ENCODE results near the gene GRAMD1B.

Gene GRAMD1B

GRCh38 chr11:123409456-123410217 lies 20.4 kb upstream of the GRAMD1B start:
- DNase-seq = no peak

GRCh38 chr11:123410218-123410549 lies 19.9 kb upstream of the GRAMD1B start:
- DNase-seq = no peak

GRCh38 chr11:123413636-123414035 lies 16.4 kb upstream of the GRAMD1B start:
- DNase-seq = no peak

DNA sequence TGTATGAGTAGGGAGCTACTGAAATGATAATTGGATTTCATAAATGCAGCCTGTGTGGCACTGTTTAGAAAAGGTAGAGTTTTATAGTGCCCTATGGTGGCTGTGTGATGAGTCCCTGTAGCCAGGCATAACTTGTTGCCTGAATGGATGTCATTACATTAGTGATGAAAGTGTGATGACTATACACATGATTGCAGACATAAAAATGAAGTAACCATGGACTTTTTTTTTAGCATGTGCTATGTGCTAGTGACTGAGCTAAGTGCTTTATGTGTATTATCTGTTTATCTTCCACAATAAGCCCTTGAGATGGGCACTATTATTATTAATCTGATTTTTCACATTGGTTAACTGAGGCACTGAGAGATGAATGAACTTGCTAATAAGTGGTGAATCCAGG lies 13.5 kb upstream of the GRAMD1B start:
- DNase-seq = no peak

DNA sequence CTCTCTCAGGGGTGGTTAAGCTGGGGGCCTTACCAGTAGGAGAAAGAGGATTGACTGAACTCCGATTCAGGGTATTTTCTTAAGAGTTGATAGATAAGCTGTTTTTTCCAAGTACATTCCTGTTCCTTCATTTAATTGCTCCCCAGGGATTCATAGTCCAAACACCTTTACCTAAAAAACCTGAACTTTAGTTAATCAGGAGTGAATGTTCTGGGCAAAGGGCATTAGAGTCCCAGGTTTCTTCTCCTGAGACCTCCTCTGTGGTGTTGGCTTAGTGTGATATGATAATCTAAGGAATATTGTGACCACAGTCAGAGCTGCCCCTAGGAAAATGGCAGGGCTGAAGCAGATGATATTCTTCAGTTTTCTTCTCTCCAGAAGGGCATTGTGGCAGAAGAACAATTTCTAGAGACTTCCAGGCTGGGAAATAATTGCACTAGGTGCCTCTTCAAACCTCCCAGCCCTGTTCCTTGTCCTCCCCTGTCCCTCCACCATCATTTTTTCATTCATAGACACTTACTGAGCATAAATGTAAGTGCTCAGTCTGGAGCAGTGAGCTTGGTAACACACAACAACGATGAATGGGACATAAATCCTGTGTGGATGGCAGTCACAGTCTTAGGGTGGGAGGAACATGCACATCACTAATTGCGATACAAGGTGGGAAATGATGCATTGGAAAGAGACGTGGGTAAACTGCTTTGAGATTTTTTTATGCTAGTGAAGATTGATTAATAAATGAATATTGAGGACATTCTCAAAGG lies 11.5 kb upstream of the GRAMD1B start:
- DNase-seq = no peak

DNA sequence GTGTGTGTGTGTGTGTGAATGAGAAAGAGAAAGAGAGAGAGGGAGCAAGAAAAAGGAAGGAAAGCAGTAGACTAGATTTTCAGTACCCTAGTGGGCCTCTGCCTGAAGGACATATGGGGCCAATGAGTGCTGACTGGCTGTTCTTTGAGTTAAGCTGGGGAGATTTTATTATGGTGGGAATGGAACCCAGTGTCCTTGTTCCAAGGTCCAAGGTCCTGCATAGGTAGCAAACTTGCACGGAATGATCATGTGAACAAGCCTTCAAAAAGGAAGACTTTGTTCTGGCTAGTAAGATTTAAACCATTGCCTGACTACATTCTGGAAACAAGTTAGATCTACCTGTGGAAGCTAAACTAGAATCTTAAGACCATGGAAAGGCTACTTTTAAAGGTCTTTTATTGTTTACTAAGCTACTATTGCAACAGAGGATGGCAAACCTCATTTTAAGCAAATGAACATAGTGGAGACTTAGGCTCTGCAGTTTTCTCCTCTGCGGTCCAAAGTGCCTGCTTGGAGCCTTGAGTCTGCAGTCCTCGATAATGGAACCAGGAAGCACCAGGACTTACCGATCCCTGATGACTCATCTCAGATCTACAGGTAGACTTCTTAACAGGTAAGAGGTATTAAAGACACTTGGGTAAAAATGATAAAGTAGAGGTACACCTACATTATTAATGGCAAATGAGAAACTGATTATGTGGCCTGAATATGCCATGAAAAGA lies 10.2 kb upstream of the GRAMD1B start:
- DNase-seq = no peak

- DNase-seq = no peak
These were observed 8.5 kb upstream of the GRAMD1B start for GRCh38 chr11:123421589-123421988.

DNA sequence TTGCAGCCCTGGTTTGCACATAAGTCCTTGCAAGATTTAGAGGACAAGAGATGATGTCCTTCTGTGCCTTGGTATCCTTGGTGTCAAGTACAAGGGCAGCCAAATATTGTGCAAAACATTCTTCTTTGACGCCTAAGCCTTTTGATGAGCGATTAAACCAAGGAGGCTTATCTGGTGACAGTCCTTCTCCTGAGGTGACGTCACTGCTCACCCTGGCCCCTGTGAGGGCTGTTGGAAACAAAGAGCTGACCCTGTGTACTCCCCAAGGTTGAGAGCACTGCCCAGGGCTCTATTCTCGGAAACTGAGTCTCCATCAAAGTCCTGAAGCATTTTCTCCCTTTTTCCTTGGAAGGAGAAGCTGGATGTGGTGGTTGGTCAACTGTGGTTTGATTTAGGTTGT lies 4.7 kb upstream of the GRAMD1B start:
- no peak for DNase-seq

- no peak for DNase-seq
These were observed 3.3 kb upstream of the GRAMD1B start for GRCh38 chr11:123426789-123427188.

GRCh38 chr11:123427405-123427804 lies 2.7 kb upstream of the GRAMD1B start:
- DNase-seq = no peak

DNA sequence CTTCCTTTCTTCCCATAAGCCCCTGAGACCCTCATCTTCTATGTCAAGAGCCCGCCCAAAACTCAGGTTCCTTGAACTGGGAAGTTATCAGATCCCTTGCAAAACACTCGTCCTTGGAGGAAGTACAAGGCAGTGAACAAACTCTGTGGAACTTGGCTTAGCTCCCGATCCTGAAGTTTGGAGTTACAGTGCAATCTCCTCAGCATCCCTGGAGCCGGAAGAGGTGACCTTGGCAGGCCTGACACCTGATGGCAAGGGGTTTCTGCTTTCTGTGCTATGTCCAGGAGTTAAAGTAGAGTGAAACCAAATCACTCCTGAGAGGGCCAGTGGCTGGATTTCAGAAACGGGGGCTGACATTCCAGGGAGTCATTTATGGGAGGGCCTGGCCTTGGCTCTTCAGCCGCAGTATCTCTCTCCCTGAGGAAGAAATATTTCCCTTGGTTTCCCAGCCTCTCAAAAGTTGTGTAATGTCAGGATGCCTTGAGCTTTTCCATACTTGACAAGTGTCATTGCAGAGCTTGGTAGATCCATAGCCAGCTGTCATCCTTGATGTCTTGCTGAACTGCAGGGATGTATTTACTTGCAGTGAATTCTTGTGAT lies 1.9 kb upstream of the GRAMD1B start:
- no peak for DNase-seq

DNA sequence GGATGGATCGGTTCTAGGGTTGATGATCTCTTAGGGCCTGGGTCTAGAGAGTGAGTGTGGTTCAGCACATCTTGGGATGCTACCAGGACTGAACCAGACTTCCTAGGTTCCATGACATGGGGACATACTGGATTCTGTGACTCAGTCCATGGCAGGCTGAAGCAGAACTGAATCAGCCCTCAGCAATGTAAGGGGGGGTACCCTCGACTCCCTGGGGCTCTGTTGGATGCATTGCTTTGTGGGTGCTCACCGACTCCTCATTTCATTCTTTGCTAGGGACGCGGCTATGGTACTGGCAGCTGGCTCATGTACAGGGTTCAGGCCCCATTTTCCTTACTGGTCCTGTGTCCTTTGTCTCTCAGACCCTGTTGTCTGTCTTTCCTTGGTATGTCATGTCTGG lies 733 bp upstream of the GRAMD1B start:
- peak; percentile 61 for DNase-seq

DNA sequence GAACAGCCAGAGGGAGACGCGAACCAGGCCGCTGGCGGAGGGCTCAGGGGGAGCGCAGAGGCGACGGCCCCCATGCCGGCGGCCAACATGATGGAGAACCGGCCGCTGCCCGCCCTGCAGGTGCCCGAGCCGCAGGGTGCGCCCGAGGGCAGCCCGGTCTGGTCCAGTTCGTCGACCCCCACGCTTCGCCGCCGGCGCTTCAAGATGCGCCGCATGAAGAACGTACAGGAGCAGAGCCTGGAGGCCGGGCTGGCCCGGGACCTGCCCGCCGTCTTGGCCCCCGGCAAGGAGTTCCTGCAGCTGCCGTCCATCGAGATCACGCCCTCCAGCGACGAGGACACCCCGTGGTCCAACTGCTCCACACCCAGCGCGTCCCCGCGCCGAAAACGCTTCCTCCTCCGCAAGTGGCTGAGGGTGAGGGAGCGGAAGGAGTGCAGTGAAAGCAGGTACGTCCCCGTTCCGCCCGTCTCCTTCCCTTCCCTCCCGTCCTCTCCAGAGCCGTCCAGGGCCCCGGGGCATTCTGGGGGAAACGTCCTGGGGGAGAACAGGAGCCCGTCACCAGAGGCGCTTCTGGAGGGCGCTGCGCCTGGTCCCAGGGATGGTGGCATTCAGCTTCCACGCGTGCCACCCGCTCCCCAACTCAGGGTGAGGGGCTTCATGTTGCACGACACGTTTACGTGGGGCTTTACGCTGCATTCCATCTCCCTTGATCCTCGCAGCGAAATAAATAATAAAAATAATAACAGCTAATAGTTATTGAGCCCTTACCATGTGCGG lies 840 bp downstream of the GRAMD1B start:
- no peak for DNase-seq

GRCh38 chr11:123431619-123432018 lies 1.6 kb downstream of the GRAMD1B start:
- DNase-seq = no peak

- DNase-seq = no peak
These were observed 4.2 kb downstream of the GRAMD1B start for GRCh38 chr11:123434262-123434661.

DNA sequence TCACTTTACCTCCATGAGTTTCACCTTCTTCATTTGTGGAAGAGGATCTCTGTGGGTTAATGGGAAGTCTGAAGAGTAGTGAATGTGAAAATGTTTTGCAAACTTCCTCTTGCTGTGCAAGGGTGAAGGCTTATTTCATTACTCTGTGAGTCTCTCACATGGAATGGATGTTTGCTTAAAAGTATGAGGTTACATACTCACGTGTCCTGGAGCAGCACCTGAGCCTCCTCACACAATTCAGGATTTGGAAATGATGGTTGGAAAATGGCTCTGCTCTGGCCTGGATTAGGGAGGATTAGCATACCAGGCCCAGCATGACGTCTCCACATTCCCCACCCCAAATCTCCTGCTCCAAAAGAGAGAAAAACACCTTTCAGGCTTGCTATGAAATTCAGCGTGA lies 4.8 kb downstream of the GRAMD1B start:
- DNase-seq = no peak

GRCh38 chr11:123437236-123437979 lies 7.3 kb downstream of the GRAMD1B start:
- DNase-seq = no peak

GRCh38 chr11:123438131-123438627 lies 8.1 kb downstream of the GRAMD1B start:
- no peak for DNase-seq

DNA sequence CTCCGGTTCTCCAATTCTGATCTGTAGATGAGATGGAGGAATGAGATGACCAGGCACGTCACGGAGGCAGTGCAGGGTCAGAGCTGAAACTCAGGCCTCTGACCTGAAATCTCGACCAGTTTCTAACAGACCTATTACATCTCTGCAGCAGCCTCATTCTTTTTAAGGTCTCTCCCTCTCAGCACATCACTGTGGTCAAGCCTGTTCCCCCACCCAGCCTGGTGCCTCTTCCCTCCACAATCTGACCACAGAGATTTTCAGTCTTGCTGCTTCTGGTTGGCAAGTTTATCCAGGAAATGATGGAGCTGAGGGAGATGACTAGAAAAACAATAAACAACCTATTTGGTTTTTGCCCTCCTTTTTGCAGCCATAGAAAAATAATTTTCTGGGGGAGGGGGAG lies 9.5 kb downstream of the GRAMD1B start:
- no peak for DNase-seq

GRCh38 chr11:123441161-123441560 lies 11.1 kb downstream of the GRAMD1B start:
- DNase-seq = no peak

GRCh38 chr11:123443851-123444623 lies 14.0 kb downstream of the GRAMD1B start:
- no peak for DNase-seq
